SU-DHL-6 (cell line): Measurements from ENCODE around the gene HIP1R.

ENCODE experiments used
- EZH2phosphoT487 ChIP-seq: fragments of 200-600 bp; sonication (generic), shearing (Covaris generic); conservative IDR thresholded peaks from 2 replicates; pipeline ENCODE4 v1.6.1; 2018; ENCODE audit warnings: mild to moderate bottlenecking, antibody characterized with exemption, low read length, moderate library complexity, mixed read lengths
- TF ChIP-seq, protein P1 (sequence below): fragments of 200-600 bp; sonication (generic); IDR thresholded peaks from one replicate; pipeline ENCODE4 v1.5.1; 2017; ENCODE audit warnings: antibody characterized with exemption, mild to moderate bottlenecking, low read length, moderate library complexity; ENCODE audit not compliant: insufficient read depth, poor library complexity, severe bottlenecking

DNA sequence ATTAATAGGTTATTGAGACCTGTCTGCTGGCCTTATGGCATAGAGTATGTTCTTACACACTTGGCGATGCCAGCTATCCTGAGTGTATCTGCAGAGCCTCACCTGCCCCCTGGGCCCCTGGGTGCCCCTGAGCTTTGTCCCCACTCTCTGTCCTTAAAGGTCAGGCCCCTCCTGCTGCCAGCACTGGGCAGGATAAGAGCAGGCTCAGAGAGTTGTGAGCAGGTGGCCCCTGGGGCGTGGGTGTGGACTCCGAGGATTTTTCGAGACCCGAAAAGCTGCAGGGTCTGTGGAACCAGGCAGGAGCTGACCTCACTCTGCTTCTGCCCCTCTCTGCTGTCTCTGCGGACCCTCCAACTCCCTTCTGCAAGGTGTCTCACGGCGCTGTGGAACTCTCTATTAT lies 8.2 kb downstream of the HIP1R start:
- TF ChIP-seq, protein P1, sequence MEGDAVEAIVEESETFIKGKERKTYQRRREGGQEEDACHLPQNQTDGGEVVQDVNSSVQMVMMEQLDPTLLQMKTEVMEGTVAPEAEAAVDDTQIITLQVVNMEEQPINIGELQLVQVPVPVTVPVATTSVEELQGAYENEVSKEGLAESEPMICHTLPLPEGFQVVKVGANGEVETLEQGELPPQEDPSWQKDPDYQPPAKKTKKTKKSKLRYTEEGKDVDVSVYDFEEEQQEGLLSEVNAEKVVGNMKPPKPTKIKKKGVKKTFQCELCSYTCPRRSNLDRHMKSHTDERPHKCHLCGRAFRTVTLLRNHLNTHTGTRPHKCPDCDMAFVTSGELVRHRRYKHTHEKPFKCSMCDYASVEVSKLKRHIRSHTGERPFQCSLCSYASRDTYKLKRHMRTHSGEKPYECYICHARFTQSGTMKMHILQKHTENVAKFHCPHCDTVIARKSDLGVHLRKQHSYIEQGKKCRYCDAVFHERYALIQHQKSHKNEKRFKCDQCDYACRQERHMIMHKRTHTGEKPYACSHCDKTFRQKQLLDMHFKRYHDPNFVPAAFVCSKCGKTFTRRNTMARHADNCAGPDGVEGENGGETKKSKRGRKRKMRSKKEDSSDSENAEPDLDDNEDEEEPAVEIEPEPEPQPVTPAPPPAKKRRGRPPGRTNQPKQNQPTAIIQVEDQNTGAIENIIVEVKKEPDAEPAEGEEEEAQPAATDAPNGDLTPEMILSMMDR: no peak
- no peak for TF ChIP-seq EZH2phosphoT487
